Stomach (tissue), 4 donors: ENCODE measurements around the gene TMEM219.
A peak's percentile ranks its signal among the peaks of the same experiment; 100 is the strongest.

Experiments
- CTCF ChIP-seq, 7 experiments: fragments of 450-650 bp in 4 of 7; fragments of 200-600 bp in 3 of 7; sonication (generic) in 3 of 7; IDR thresholded peaks; one replicate each; pipeline ENCODE4 v1.5.1; 2016 to 2019; ENCODE audit warnings: antibody characterized with exemption in 7 of 7, control low read depth in 2 of 7, mild to moderate bottlenecking in 1 of 7
- POLR2A ChIP-seq, 4 donors: fragments of 450-650 bp; IDR thresholded peaks; one replicate each; pipeline ENCODE4 v1.6.1; 2016; ENCODE audit warnings: antibody characterized with exemption in 4 of 4, control low read depth in 2 of 4, mild to moderate bottlenecking in 1 of 4, moderate library complexity in 1 of 4

- TF ChIP-seq CTCF (IDR thresholded peaks at IDR 0.05), result no peak
- peak in 2 of 4 donors; percentile 10 to 25 for TF ChIP-seq POLR2A (IDR thresholded peaks at IDR 0.05)
Observed at GRCh38 chr16:29925781-29926710, 35.8 kb upstream of the TMEM219 start, which contains the start of gene KCTD13.
